Measurements from ENCODE around the gene TRAF3.

TRAF3 gene

DNA sequence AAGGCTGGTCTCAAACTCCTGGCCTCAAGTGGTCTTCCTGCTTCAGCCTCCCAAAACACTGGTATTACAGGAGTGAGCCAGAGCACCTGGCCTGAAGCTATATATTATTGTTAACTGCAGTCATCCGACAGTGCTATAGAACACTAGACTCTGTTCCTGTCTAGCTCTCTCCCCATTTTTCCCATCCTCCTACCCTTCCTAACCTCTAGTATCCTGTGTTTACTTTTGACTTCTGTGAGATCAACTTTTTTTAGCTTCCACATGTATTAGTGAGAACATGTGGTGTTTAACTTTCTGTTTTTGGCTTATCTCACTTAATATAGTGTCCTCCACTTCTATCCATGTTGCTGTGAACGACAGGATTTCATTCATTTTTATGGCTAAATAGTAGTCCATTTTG is 34.7 kb downstream of the TRAF3 start:
- TF ChIP-seq ZBTB7A (IDR thresholded peaks at IDR 0.05; ENCODE audit: low read depth) = no peak
- TF ChIP-seq NFIC (IDR thresholded peaks at IDR 0.05) = no peak
- TF ChIP-seq CEBPB (IDR thresholded peaks at IDR 0.05) = no peak
- no peak for TF ChIP-seq CREB1 (IDR thresholded peaks at IDR 0.05; ENCODE audit: low read depth)
- TF ChIP-seq FOXM1 (IDR thresholded peaks at IDR 0.05; ENCODE audit: borderline replicate concordance, low read depth) = no peak
- TF ChIP-seq YY1 (IDR thresholded peaks at IDR 0.05; ENCODE audit: low read depth) = no peak
- TF ChIP-seq, protein P1, sequence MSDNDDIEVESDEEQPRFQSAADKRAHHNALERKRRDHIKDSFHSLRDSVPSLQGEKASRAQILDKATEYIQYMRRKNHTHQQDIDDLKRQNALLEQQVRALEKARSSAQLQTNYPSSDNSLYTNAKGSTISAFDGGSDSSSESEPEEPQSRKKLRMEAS (IDR thresholded peaks at IDR 0.05) = no peak
- TF ChIP-seq EGR1 (IDR thresholded peaks at IDR 0.05) = no peak
- TF ChIP-seq EP300 (IDR thresholded peaks at IDR 0.05; ENCODE audit: borderline replicate concordance) = no peak
- TF ChIP-seq, protein P2, sequence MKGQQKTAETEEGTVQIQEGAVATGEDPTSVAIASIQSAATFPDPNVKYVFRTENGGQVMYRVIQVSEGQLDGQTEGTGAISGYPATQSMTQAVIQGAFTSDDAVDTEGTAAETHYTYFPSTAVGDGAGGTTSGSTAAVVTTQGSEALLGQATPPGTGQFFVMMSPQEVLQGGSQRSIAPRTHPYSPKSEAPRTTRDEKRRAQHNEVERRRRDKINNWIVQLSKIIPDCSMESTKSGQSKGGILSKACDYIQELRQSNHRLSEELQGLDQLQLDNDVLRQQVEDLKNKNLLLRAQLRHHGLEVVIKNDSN (IDR thresholded peaks at IDR 0.05) = no peak
- TF ChIP-seq TEAD4 (IDR thresholded peaks at IDR 0.05) = no peak
- no peak for TF ChIP-seq RAD21 (IDR thresholded peaks at IDR 0.05; ENCODE audit: low read depth)
- TF ChIP-seq TCF12 (IDR thresholded peaks at IDR 0.05; ENCODE audit: low read depth) = no peak
- TF ChIP-seq, protein P3, sequence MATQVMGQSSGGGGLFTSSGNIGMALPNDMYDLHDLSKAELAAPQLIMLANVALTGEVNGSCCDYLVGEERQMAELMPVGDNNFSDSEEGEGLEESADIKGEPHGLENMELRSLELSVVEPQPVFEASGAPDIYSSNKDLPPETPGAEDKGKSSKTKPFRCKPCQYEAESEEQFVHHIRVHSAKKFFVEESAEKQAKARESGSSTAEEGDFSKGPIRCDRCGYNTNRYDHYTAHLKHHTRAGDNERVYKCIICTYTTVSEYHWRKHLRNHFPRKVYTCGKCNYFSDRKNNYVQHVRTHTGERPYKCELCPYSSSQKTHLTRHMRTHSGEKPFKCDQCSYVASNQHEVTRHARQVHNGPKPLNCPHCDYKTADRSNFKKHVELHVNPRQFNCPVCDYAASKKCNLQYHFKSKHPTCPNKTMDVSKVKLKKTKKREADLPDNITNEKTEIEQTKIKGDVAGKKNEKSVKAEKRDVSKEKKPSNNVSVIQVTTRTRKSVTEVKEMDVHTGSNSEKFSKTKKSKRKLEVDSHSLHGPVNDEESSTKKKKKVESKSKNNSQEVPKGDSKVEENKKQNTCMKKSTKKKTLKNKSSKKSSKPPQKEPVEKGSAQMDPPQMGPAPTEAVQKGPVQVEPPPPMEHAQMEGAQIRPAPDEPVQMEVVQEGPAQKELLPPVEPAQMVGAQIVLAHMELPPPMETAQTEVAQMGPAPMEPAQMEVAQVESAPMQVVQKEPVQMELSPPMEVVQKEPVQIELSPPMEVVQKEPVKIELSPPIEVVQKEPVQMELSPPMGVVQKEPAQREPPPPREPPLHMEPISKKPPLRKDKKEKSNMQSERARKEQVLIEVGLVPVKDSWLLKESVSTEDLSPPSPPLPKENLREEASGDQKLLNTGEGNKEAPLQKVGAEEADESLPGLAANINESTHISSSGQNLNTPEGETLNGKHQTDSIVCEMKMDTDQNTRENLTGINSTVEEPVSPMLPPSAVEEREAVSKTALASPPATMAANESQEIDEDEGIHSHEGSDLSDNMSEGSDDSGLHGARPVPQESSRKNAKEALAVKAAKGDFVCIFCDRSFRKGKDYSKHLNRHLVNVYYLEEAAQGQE (IDR thresholded peaks at IDR 0.05; ENCODE audit: low read depth) = no peak
- no peak for TF ChIP-seq TAF1 (IDR thresholded peaks at IDR 0.05; ENCODE audit: low read depth)

GRCh38 chr14:102813691-102814090 is 36.4 kb downstream of the TRAF3 start:
- no peak for TF ChIP-seq TCF12 (IDR thresholded peaks at IDR 0.05; ENCODE audit: low read depth)
- no peak for TF ChIP-seq ZBTB7A (IDR thresholded peaks at IDR 0.05; ENCODE audit: low read depth)

GRCh38 chr14:102817318-102817717 is 40.1 kb downstream of the TRAF3 start:
- no peak for TF ChIP-seq TAF1 (IDR thresholded peaks at IDR 0.05; ENCODE audit: low read depth)
- TF ChIP-seq RAD21 (IDR thresholded peaks at IDR 0.05; ENCODE audit: low read depth) = no peak
- no peak for TF ChIP-seq EGR1 (IDR thresholded peaks at IDR 0.05)
- no peak for TF ChIP-seq YY1 (IDR thresholded peaks at IDR 0.05; ENCODE audit: low read depth)
- no peak for TF ChIP-seq NFIC (IDR thresholded peaks at IDR 0.05)
- TF ChIP-seq, protein P2 (IDR thresholded peaks at IDR 0.05) = no peak
- TF ChIP-seq, protein P1 (IDR thresholded peaks at IDR 0.05) = no peak

DNA sequence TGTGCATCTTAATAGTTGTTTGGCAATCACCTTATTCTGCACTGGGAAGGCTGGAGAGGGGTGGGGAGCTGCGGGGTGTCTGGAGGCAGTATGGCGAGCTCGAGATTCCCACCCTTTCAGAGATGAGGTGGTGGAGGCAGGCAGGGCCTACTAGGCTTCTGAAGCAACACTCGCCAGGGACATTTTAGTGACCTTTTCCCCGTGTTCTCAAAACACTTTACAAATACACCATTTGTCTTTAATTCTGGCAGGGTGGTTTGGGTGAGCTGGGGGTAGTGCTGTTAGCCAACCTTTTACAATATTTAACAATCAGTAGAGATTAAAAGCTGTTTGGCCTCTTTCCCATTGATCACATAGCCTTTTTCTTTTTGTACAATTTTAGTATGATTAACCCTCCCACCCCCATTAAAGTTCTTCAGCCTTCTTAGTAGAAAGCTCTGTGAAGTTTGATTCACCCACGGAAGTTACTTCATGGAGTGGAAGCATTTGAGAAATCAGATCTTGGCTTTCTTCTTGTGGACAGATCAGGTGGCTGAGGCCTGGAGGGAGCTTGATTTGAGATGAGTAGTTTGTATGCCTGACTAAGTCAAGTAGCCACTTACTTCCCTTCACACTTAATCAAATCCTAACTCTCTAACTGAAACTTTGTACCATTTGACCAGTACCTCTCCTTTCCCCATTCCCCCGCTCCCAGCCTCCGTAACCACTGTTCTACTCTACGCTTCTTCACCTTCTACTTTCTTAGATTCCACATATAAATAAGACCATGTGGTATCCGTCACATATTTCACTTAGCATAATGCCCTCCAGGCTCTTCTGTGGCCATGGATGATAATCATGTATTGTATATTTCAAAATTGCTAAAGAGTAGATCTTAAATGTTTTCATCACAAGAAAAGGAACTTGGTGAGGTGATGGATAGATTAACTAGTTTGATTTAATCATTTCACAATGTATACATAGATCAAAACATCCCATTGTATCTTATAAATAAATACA is 41.0 kb downstream of the TRAF3 start:
- TF ChIP-seq, protein P1 (IDR thresholded peaks at IDR 0.05) = no peak
- TF ChIP-seq CEBPB (IDR thresholded peaks at IDR 0.05) (no peak), TEAD4 (IDR thresholded peaks at IDR 0.05) (no peak), NFIC (IDR thresholded peaks at IDR 0.05) (no peak), EP300 (IDR thresholded peaks at IDR 0.05; ENCODE audit: borderline replicate concordance) (no peak), RAD21 (IDR thresholded peaks at IDR 0.05; ENCODE audit: low read depth) (no peak), CREB1 (IDR thresholded peaks at IDR 0.05; ENCODE audit: low read depth) (no peak)

- TF ChIP-seq, protein P3 (IDR thresholded peaks at IDR 0.05; ENCODE audit: low read depth) = no peak
- TF ChIP-seq YY1 (IDR thresholded peaks at IDR 0.05; ENCODE audit: low read depth) (no peak), EP300 (IDR thresholded peaks at IDR 0.05; ENCODE audit: borderline replicate concordance) (no peak), ZBTB7A (IDR thresholded peaks at IDR 0.05; ENCODE audit: low read depth) (no peak), CEBPB (IDR thresholded peaks at IDR 0.05) (no peak), CREB1 (IDR thresholded peaks at IDR 0.05; ENCODE audit: low read depth) (no peak), RAD21 (IDR thresholded peaks at IDR 0.05; ENCODE audit: low read depth) (no peak), TAF1 (IDR thresholded peaks at IDR 0.05; ENCODE audit: low read depth) (no peak), NFIC (IDR thresholded peaks at IDR 0.05) (no peak), EGR1 (IDR thresholded peaks at IDR 0.05) (no peak), TEAD4 (IDR thresholded peaks at IDR 0.05) (no peak), FOXM1 (IDR thresholded peaks at IDR 0.05; ENCODE audit: borderline replicate concordance, low read depth) (no peak), TCF12 (IDR thresholded peaks at IDR 0.05; ENCODE audit: low read depth) (no peak)
- TF ChIP-seq, protein P2 (IDR thresholded peaks at IDR 0.05) = no peak
- TF ChIP-seq, protein P1 (IDR thresholded peaks at IDR 0.05) = no peak
Observed at GRCh38 chr14:102819176-102819628, 42.0 kb downstream of the TRAF3 start.
